RWPE1 (cell line): ENCODE results near the gene TNS3.

Experiments
- CTCF ChIA-PET: fragments of 350-600 bp; sonication (Branson Sonifier 250); formaldehyde crosslinking; extraction: SDS; loops from one replicate; lab custom pipeline; 2021; lab: Yijun Ruan, JAX
- POLR2A ChIA-PET: fragments of 400-600 bp; formaldehyde crosslinking; extraction: SDS; loops from one replicate; lab custom pipeline; 2020; ENCODE audit warnings: antibody characterized with exemption; ENCODE audit not compliant: low non-redundant PET; lab: Yijun Ruan, JAX
- DNase-seq: peaks from one replicate; pipeline ENCODE4 v3.0.0; 2012; ENCODE audit warnings: low spot score
- H3K27ac ChIP-seq: fragments of 450-650 bp; 2 replicates; pipeline ENCODE4 v1.5.1; 2017
- TF ChIP-seq, protein P1 (sequence below): fragments of 450-650 bp; conservative IDR thresholded peaks from 2 replicates; pipeline ENCODE4 v1.5.1; 2017; ENCODE audit warnings: low read depth, mild to moderate bottlenecking

TNS3 gene

DNA sequence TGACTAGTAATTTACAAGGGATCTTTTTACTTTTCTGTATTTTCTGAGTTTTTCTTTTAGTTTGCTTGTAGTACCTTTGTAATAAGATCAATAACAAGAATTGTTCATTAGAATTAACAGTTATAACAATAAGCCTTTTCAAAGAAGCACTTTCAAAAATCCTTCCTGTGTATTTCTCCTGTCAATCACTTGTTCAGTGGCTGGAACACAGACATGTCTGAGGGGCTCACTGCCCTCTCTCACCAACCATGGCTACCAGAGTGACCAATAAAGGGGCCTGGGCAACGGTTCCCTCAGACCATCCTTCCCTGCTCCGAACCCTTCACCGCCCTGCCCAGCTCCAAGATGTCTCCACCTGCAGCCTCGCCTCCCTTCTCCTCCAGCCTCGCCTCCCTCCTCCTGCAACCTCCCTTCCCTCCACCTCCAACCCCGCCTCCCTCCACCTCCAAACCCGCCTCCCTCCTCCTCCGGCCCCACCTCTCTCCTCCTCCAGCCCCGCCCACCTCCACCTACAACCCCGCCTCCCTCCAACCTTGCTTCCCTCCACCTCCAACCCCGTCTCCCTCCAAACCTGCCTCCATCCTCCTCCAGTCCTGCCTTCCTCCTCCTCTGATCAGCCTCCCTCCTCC lies 353.4 kb downstream of the TNS3 start:
- ChIA-PET CTCF (interaction anchor here (1.3 kb wide), 1 partner anchor 26 kb away, joined by 5 read pairs; no protein-coding TSS in a partner anchor), POLR2A (no interaction called here)
- no peak overlapping the region for H3K27ac ChIP-seq

DNA sequence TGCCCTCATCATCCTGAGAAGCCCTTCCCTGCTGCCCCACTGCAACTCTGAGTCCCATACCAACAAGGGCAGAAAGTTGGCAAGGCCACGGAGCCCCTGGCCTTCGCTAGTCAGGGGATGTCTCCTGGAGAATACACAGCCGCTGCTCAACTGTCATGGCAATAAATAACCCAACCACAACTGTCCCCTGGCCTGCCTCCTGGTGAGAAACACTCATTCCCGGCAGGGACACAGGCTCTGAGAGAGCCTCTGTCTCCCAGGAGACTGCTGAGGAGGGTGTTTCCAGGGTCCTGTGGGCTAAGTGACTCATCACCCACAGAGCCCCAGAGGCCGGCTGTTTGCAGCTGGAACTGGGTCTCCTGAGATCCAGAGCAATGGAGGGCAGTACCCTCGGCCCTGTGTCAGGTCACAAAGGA lies 354.1 kb downstream of the TNS3 start:
- POLR2A ChIA-PET: no interaction called here
- TF ChIP-seq, protein P1, sequence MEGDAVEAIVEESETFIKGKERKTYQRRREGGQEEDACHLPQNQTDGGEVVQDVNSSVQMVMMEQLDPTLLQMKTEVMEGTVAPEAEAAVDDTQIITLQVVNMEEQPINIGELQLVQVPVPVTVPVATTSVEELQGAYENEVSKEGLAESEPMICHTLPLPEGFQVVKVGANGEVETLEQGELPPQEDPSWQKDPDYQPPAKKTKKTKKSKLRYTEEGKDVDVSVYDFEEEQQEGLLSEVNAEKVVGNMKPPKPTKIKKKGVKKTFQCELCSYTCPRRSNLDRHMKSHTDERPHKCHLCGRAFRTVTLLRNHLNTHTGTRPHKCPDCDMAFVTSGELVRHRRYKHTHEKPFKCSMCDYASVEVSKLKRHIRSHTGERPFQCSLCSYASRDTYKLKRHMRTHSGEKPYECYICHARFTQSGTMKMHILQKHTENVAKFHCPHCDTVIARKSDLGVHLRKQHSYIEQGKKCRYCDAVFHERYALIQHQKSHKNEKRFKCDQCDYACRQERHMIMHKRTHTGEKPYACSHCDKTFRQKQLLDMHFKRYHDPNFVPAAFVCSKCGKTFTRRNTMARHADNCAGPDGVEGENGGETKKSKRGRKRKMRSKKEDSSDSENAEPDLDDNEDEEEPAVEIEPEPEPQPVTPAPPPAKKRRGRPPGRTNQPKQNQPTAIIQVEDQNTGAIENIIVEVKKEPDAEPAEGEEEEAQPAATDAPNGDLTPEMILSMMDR: no peak
- no peak overlapping the region for H3K27ac ChIP-seq
- CTCF ChIA-PET: no interaction called here
- DNase-seq: no peak

More for the DNA sequence above, 353.4 kb downstream of the TNS3 start:
- peak; percentile 63 for DNase-seq
- TF ChIP-seq, protein P1: no peak

DNA sequence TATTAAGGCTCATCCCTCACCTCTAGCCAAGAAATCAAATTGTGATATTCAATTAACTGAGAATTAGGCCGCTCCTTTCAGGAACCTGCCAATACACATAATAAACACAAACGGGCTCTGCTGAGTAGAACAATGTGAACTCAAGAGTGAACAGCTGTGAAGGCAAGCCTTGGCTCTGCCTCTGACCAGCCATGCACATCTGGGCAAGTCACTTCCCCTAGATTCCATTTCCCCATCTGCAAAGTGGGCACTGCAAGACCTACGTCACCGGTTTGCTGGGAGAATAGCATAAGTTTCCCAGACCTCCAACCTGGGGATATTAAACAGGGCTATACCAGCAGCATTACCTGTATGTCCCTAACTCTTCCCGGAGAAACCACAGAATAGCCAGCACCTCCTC lies 355.2 kb downstream of the TNS3 start:
- ChIA-PET CTCF (interaction anchor here (0.7 kb wide), 1 partner anchor 1304 kb away, joined by 3 read pairs; no protein-coding TSS in a partner anchor), POLR2A (no interaction called here)
- no peak overlapping the region for H3K27ac ChIP-seq
- no peak for DNase-seq
- TF ChIP-seq, protein P1: no peak

DNA sequence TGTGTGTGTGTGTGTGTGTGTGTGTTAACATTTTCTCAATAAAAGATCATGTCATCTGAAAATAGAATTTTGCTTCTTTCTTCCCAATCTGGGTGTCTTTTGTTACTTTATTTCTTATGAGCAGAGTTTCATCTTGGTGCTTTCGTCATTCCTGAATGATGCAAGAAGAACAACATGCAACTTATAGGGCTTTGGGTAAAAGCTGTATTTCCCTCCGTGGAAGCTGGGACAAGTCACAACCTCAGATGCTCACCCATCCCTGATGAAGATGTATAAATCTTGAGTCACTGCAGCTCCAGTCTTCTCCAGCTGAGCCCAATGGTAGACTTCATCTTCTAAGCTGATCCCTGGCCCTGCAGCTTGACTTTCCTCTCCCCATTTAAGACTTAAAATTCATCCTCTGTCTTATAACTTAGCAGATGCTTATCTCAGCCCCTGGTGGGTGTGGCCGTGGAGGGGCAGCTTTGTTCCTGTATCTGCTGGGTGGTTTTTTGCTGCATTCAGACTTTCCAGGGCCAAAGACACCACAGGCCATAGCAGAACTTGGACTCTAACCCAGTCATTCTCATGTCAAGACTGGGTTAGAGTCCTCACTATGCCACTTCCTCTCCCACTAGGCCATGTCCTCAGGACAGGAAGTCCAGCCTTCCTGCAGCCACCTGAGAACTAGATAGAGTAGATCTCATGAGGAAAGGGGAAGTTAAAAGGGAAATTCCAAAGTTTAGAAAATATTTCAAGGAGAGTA lies 356.4 kb downstream of the TNS3 start:
- ChIA-PET POLR2A (no interaction called here), CTCF (interaction anchor here (1.4 kb wide), 1 partner anchor 13 kb away, joined by 3 read pairs; no protein-coding TSS in a partner anchor)
- H3K27ac ChIP-seq: no peak overlapping the region
- no peak for DNase-seq
- TF ChIP-seq, protein P1: no peak
